Natural killer cell (primary cell): ENCODE data around the gene KRTCAP3. TPM values are rescaled to one million over a fixed set of nuclear protein-coding genes. Genes with fewer than 3 reads are reported as not detected.

ENCODE experiments used
- ATAC-seq, 3 donors: fragments of 150-1000 bp in 2 of 3; fragments of 200-7000 bp in 1 of 3; cut with Tn5 transposase; 1 replicate in 1 of 3; 2 replicates in 2 of 3; pipeline ENCODE4 v1.10.0; 2021; ENCODE audit warnings: mild to moderate bottlenecking in 2 of 3, moderate library complexity in 2 of 3
- DNase-seq, 2 donors: peaks; one replicate each; pipeline versions ENCODE4 v3.0.0 to v3.0.0-alpha.2; 2013 to 2021; ENCODE audit warnings: mixed read lengths in 1 of 2
- H3K27ac ChIP-seq: one replicate; pipeline ENCODE4 v1.5.1; 2013; ENCODE audit warnings: mild to moderate bottlenecking, low read length
- H3K27me3 ChIP-seq: one replicate; pipeline ENCODE4 v1.6.1; 2013; ENCODE audit warnings: low read length; ENCODE audit not compliant: control insufficient read depth, insufficient read depth
- H3K36me3 ChIP-seq: one replicate; pipeline ENCODE4 v1.6.1; 2013; ENCODE audit warnings: low read length; ENCODE audit not compliant: control insufficient read depth, insufficient read depth
- H3K4me1 ChIP-seq: one replicate; pipeline ENCODE4 v1.6.1; 2013; ENCODE audit warnings: low read length; ENCODE audit not compliant: control insufficient read depth, insufficient read depth
- H3K4me3 ChIP-seq: one replicate; pipeline ENCODE4 v1.5.1; 2013; ENCODE audit warnings: low read length
- H3K9me3 ChIP-seq: one replicate; pipeline ENCODE4 v1.6.1; 2013; ENCODE audit warnings: low read length; ENCODE audit not compliant: control insufficient read depth, insufficient read depth
- H3K27ac Mint-ChIP-seq, 2 donors: one replicate each; pipeline ENCODE4 v1.8.0; 2022; ENCODE audit warnings: mild to moderate bottlenecking in 2 of 2, mixed read lengths in 2 of 2, moderate library complexity in 1 of 2
- H3K27me3 Mint-ChIP-seq, 2 donors: one replicate each; pipeline ENCODE4 v1.8.0; 2022; ENCODE audit warnings: low read depth in 2 of 2, mixed read lengths in 2 of 2
- H3K36me3 Mint-ChIP-seq: one replicate; pipeline ENCODE4 v1.8.0; 2022; ENCODE audit warnings: mixed read lengths
- H3K4me1 Mint-ChIP-seq, 2 donors: one replicate each; pipeline ENCODE4 v1.8.0; 2022; ENCODE audit warnings: mixed read lengths in 2 of 2
- H3K4me3 Mint-ChIP-seq: one replicate; pipeline ENCODE4 v1.8.0; 2022; ENCODE audit warnings: mild to moderate bottlenecking, moderate library complexity, mixed read lengths
- H3K9me3 Mint-ChIP-seq, 2 donors: one replicate each; pipeline ENCODE4 v1.8.0; 2022; ENCODE audit warnings: mixed read lengths in 2 of 2
- CTCF ChIP-seq: fragments of 200-600 bp; IDR thresholded peaks from one replicate; pipeline ENCODE4 v1.8.0; 2022; ENCODE audit warnings: antibody characterized with exemption
- WGBS: methylation state at CpG from one replicate; pipeline ENCODE4 v1.1.7; 2013; ENCODE audit warnings: missing lambda C conversion rate; ENCODE audit not compliant: insufficient coverage; 5-methylcytosine and 5-hydroxymethylcytosine counted together
- intact Hi-C: fragments of 100-400 bp; cut with micrococcal nuclease; formaldehyde crosslinking; loops from one replicate; pipeline ENCODE4 v1.14.2; 2022
- total RNA-seq, 4 donors: library from RNA; stranded (reverse); fragments of 120-200 nt in 1 of 4; gene quantifications; one replicate each; pipeline versions ENCODE4 v1.2.3 to v1.2.4, GENCODE V29; 2013 to 2022

KRTCAP3 gene
- total RNA-seq, 3 donors from 2014 or later (not counting 1 experiment from before 2014, with no cell fraction given) = 4.4 to 8.4 (median 5.1) TPM

- Mint-ChIP-seq H3K27ac (peak overlapping the region; percentile 94 to 97), H3K9me3 (no peaks in the 10 kb centered on the region), H3K36me3 (no peaks in the 10 kb centered on the region), H3K27me3 (no peaks in the 10 kb centered on the region), H3K4me3 (peak overlapping the region; percentile 95), H3K4me1 (peaks cover 37 to 40% of the 10 kb centered on the region in 2 donors)
- ATAC-seq = no peak
- H3K27me3 ChIP-seq = no peaks in the 10 kb centered on the region
- H3K4me1 ChIP-seq = peaks cover 28% of the 10 kb centered on the region
- intact Hi-C loops = loop anchor here (1.0 to 5.0 kb wide), 3 partner anchors 19 to 58 kb away; partner anchors contain the start of genes EIF2B4, PPM1G and SNX17
- no peak for TF ChIP-seq CTCF
- no peak for DNase-seq
- H3K9me3 ChIP-seq = no peaks in the 10 kb centered on the region
- 38% methylated on average over 6 of the region's 7 CpGs for WGBS
- H3K36me3 ChIP-seq = peaks cover 1% of the 10 kb centered on the region
- H3K4me3 ChIP-seq = peak overlapping the region; percentile 69
- H3K27ac ChIP-seq = peak overlapping the region; percentile 78
Measured at GRCh38 chr2:27427863-27428212, 14.3 kb upstream of the KRTCAP3 start.

GRCh38 chr2:27428213-27428977, 13.8 kb upstream of the KRTCAP3 start, which contains the start of gene NRBP1:
TSS of gene NRBP1 (plus strand) at chr2:27428631. CDS start at chr2:27433274, 4,643 bp downstream.
- under 1% methylated on average over 75 of the region's 75 CpGs for WGBS
- H3K27ac ChIP-seq = peak within 1 kb of the TSS; percentile 78
- H3K27me3 Mint-ChIP-seq = no peaks in the 10 kb centered on the region
- H3K27me3 ChIP-seq = no peaks in the 10 kb centered on the region
- H3K4me1 Mint-ChIP-seq = peaks cover 42 to 45% of the 10 kb centered on the region in 2 donors
- H3K4me3 Mint-ChIP-seq = peak within 1 kb of the TSS; percentile 95
- peaks cover 5% of the 10 kb centered on the region for H3K36me3 ChIP-seq
- DNase-seq = peak; percentile 94 to 95
- H3K4me3 ChIP-seq = peak within 1 kb of the TSS; percentile 69
- peaks cover 28% of the 10 kb centered on the region for H3K4me1 ChIP-seq
- intact Hi-C loops = loop anchor here (1.0 to 5.0 kb wide), 3 partner anchors 19 to 58 kb away; partner anchors contain the start of genes EIF2B4, PPM1G and SNX17
- TF ChIP-seq CTCF = no peak
- no peaks in the 10 kb centered on the region for H3K9me3 ChIP-seq
- peak within 1 kb of the TSS; percentile 94 to 97 for H3K27ac Mint-ChIP-seq
- no peaks in the 10 kb centered on the region for H3K9me3 Mint-ChIP-seq
- H3K36me3 Mint-ChIP-seq = peaks cover 5% of the 10 kb centered on the region
- peak; percentile 84 to 97 (median 90) for ATAC-seq

- Mint-ChIP-seq H3K4me1 (peaks cover 49% of the 10 kb centered on the region in 2 donors), H3K27ac (peak overlapping the region; percentile 94 to 97), H3K36me3 (peaks cover 11% of the 10 kb centered on the region), H3K4me3 (peak overlapping the region; percentile 95), H3K9me3 (no peaks in the 10 kb centered on the region), H3K27me3 (no peaks in the 10 kb centered on the region)
- ATAC-seq = peak; percentile 64 to 89 (median 78)
- Histone ChIP-seq H3K9me3 (no peaks in the 10 kb centered on the region), H3K27ac (peak overlapping the region; percentile 78), H3K4me1 (peaks cover 28% of the 10 kb centered on the region), H3K27me3 (no peaks in the 10 kb centered on the region), H3K36me3 (peaks cover 12% of the 10 kb centered on the region), H3K4me3 (peak overlapping the region; percentile 69)
- DNase-seq = peak; percentile 77 to 83
- under 1% methylated on average over 51 of the region's 51 CpGs for WGBS
- intact Hi-C loops = loop anchor here (1.0 to 5.0 kb wide), 4 partner anchors 20 to 73 kb away; partner anchors contain the start of genes EIF2B4, GTF3C2, PPM1G and SNX17
- no peak for TF ChIP-seq CTCF
Measured at GRCh38 chr2:27428978-27429541, 13.1 kb upstream of the KRTCAP3 start.
